Activated T-helper 9 cell treated with anti-CD3 and anti-CD28 coated beads, Interleukin-2, amount 50 U/mL, for 16 hours (primary cell): ENCODE measurements around the gene PWP2.
"Not testable (repeated sequence)": the region's sequence is repeated elsewhere in the genome, so short reads cannot be mapped to it uniquely, and the experiment has no call there.

Source experiments
- DNase-seq: peaks from one replicate; pipeline ENCODE4 v3.0.0-alpha.2; 2020; ENCODE audit warnings: low read depth

The PWP2 gene

GRCh38 chr21:44138039-44138438, 30.8 kb downstream of the PWP2 start:
- peak; percentile 19 for DNase-seq

DNA sequence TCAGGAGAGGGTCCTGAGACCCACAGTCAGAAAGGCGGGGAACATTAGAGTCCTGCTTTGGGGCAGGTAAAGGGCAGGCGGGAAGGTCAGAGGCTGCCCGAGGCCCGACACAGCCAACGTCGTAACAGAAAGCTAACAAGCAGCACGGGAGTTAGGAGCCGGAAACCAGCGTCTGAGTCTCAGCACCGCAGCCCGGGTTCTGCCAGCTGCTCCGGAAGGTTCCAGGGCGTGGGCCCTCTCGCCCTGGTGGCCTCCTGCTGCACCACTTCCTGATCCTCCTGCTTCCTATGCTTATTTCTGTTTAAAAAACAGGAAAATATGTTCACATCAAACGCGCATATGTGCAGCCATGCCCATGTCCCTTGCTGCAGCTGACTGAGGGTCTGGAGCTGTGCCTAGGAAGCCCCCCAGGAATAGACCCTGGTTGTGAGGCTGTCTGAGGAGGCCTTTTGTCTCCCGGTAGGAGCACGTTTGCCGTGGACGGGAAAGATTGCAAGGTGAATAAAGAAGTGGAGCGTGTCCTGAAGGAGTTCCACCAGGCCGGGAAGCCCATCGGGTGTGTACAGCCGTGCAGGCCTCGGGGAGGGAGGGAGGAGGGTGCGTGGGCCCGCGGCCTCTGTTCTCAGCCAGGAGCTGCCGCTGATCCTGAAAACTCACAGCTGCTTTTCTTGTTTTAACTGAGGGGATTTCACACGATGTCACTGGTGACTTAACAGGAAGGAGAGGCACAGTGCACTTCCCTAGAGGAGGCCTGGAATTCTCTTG, 32.8 kb downstream of the PWP2 start:
- DNase-seq, result not testable (repeated sequence)

GRCh38 chr21:44140552-44140932, 33.3 kb downstream of the PWP2 start:
- DNase-seq, result not testable (repeated sequence)

- not testable (repeated sequence) for DNase-seq
These were observed 35.3 kb downstream of the PWP2 start for GRCh38 chr21:44142470-44142869.

DNA sequence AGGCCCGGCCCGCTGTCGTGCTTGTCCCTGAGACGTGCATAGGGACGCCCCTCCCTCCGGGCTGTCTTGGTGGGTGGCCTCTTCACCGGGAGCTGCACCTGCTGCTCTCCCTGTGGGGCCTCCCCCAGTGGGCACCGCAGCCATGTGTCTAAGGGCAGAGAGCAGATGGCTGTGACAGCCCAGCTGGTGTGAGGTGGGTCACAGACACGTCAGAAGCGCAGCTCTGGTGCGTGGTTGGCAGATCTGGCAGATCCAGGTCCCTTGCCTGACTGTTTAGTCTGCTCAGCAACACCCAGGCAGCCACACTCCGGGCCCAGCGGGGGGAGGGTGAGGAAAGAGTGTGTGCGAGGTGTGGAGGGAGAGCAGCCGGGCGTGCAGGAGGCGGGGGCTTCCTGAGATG, 36.2 kb downstream of the PWP2 start:
- DNase-seq, result not testable (repeated sequence)

GRCh38 chr21:44143996-44144395, 36.8 kb downstream of the PWP2 start:
- not testable (repeated sequence) for DNase-seq

DNA sequence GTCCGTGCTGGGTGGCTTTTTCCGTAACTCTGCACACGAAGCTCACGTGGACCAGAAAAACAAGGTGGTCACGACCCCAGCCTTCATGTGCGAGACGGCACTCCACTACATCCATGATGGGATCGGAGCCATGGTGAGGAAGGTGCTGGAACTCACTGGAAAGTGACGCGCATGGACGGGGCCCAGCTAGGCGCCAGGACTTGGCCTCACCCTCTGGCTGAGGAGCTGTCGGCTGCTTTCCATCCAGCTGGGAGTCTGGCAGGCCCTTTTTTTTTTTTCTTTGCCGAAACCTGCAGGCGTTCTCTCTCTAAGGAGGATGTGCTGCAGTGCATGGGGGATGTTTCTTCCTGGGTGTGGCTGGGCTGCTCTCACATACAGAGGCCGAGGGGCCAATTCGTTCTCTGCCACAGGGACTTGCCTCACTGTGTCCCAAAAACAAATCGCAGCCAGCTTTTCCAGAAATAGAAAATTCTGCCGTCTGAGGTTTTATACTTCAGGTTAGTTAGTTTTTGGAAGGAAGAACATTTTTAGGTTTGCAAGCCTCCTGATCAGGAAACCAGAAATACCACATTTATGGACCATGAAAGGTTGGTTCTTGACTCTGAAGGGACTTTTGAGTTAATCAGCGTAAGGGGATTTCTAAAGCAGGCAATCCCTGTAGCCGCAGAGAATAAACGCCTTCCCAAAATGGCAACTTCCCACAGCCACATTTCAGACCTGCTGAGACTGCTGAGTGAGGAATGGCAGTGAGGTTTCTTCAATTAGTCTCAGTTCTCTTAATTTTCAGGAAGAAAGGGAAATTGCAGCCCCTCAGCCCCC, 37.8 kb downstream of the PWP2 start:
- not testable (repeated sequence) for DNase-seq

DNA sequence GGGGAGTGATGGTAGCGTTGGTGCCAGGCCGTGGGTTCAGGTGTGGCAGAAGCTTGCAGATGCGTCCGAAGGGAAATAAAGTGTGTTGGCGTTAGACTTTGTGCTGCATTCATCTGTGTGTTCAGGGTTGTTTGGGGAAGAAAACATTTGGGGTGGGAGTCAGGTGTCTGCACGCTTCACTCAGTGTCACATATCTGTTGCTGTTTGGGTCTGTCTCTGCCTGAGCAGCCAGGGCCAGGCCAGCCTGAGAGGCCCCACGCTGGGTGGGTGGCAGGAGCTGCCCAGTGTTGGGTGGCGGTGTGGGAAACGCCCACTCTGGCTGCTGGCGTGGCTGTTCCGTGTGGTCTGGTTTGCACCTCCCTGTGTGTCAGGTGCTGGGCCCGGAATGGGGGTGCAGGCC, 38.4 kb downstream of the PWP2 start:
- not testable (repeated sequence) for DNase-seq

GRCh38 chr21:44147108-44147507, 39.9 kb downstream of the PWP2 start:
- DNase-seq, result not testable (repeated sequence)

GRCh38 chr21:44150255-44150654, 43.1 kb downstream of the PWP2 start:
- DNase-seq, result not testable (repeated sequence)

GRCh38 chr21:44153214-44153888, 46.2 kb downstream of the PWP2 start:
- peak; percentile 19 for DNase-seq

GRCh38 chr21:44153889-44154228, 46.7 kb downstream of the PWP2 start:
- peak; percentile 45 for DNase-seq

DNA sequence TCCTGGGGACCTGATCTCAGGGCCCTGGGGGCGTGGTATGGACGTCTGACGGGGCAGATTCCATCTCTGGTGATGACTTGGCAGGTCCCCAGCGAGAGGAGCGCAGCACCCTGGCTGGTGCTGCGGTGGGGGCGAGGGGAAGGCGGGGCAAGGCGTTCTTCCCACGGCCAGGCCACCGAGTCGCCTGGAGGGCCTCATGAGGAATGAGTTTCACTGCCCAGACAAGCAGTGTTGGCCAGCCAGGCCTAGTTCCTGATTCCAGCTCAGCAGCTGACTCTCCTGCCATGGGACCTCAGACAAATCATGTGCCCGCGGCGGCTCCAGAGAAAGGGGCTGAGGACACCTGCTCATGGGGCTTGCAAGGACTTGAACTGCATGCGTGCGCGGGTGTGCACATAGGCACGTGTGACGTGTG, 47.6 kb downstream of the PWP2 start:
- not testable (repeated sequence) for DNase-seq

DNA sequence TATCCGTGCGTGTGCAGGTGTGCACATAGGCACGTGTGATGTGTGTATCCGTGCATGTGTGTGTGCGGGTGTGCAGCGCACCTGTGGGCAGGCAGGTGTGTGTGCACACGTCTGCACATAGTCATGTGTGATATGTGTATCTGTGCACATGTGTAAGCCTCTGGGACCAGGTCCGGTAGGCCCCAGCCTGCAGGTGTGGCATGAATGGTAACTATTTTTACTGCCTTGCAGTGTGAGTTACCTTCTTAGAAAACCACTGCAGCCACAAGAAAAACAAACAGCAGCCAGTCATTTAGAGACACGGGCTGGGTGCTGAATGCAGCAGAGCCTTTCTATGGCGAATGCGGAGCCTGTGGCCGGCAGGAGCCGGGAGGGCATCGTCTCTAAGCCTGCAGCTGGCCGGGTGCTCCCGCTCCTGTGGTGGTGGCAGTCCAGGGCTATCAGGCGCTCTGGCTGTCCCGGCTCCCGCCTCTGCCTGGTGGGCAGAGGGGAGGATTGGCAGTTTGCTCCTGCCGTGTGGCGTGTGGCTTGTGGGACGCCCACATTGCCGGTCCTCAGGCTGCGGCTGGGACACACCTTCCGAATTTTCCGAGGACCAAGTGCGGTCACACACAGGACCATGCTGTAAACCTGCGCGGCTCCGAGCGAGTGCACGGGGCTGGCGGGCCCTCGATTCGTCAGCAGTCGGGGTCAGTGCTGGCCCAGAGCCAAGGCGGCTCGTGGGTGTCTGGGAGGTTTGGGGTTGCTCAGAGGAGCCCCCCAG, 48.2 kb downstream of the PWP2 start:
- peak; percentile 31 for DNase-seq

GRCh38 chr21:44155994-44156380, 48.8 kb downstream of the PWP2 start:
- DNase-seq, result not testable (repeated sequence)

DNA sequence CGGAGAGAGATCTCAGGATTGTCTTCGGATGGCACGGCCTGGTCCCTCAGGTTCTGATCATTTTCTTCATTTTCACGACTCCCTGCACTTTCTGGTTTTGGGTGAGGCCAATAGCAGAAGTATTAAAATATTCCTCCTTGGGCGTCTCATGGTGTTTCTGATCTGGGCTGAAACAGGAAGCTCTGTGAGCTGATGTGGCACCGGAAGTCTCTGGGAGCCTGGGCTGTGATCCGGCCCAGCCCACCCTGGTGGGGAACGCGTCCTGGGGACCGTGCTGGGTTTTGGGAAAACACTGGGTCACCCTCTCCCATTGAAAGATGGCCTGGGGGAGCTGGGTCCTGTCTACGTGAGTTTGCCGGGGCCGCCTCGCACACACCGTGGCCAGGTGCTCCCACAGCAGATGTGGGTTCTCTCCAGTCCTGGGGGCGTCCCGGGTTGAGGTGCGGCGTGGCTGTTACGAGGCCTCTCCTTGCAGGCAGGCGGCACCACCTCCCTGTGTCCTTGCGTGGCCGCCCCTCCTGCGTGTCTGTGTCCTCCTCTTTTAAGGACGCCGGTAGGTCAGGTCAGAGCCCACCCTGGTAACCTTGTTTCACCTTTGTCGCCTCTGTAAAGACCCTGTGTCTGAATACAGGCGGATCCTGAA, 50.4 kb downstream of the PWP2 start:
- not testable (repeated sequence) for DNase-seq

GRCh38 chr21:44158082-44158468, 50.9 kb downstream of the PWP2 start:
- not testable (repeated sequence) for DNase-seq

DNA sequence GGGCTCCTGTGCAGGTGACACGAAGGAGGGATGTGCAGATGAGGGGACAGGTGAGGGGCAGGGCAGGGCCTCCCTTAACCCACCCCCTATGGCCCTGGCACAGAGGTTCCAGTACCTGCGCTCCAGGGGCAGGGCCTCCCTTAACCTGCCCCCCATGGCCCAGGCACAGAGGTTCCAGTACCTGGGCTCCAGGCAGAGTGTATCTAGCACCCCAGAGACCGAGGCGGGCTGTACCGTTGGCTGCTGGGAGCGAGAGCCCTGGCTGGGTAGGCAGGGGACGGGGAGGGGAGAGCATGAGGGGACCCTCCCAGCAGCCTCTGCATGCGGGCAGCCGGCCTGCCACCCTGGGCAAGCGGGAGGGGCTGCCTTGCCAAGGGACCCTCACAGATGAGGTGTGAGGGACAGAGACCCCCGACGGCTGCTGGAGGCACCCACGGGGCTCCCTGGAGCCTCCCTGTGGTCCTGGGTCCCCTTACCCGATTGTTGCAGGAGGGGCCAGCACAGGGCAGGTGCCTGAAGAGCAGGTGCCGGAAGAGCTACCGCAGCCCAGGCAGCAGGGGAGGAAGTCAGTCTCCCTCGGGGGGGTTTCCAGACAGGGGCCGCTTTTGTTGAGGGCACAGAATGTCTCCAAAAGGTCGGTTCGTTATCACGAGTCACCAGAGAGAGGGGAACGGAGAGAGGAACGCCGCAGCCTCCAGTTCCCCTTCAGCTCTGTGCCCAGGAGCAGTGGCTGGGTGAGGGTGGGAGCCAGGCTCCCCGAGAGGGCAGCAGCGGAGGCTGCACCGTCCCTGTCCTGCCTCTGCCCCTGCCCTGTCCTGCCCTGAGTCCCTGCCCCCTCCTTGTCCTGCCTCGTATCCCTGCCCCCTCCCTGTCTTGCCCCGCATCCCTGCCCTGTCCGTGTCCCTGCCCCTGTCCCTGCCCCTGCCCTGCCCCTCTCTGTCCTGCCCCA, 52.4 kb downstream of the PWP2 start:
- not testable (repeated sequence) for DNase-seq

DNA sequence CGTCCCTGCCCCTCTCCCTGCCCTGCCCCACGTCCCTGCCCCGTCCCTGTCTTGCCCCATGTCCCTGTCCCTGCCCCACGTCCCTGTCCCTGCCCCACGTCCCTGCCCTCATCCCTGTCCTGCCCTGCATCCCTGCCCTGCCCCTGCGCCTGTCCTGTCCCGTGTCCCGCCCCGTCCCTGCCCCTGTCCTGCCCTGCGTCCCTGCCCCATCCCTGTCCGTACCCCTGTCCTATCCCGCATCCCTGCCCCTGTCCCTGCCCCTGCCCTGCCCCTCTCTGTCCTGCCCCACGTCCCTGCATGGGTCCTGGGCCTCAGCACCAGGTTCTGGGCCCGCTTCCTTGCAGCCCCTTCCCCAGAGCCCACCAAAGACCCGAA, 53.1 kb downstream of the PWP2 start:
- not testable (repeated sequence) for DNase-seq

DNA sequence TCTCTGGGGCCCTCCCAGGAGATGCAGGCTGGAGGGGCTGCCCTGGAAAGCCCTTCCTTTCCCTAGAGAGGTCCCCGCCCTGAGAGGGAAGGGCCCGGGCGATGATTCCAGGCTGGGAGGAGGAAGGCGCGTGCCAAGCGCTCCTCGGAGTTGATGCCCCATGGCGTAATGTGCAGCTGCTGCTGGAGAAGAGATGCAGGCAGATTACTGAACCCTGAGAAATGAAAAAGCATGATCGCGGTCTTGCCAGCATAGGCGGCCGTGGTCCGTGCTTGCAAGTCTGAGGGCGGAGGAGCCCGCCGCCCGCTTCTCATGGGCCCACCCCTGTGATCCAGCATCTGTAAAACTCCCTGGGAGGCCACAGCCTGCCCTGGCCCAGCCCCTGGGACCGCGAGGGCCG, 53.6 kb downstream of the PWP2 start:
- not testable (repeated sequence) for DNase-seq
